Choroid plexus epithelial cell (primary cell): ENCODE results near the gene GSG1L2.

ENCODE experiments used
- DNase-seq: peaks from one replicate; pipeline ENCODE4 v3.0.0-alpha.2; 2010; ENCODE audit warnings: low read depth
- H3K4me3 ChIP-seq: 2 replicates; pipeline ENCODE4 v1.5.1; 2011; ENCODE audit warnings: low read depth, mild to moderate bottlenecking, control low read depth, low read length, moderate library complexity
- TF ChIP-seq, protein P1 (sequence below): conservative IDR thresholded peaks from 2 replicates; pipeline ENCODE4 v1.5.1; 2011; ENCODE audit warnings: low read depth, mild to moderate bottlenecking, control low read depth, inconsistent platforms, low read length, moderate library complexity

Gene GSG1L2

DNA sequence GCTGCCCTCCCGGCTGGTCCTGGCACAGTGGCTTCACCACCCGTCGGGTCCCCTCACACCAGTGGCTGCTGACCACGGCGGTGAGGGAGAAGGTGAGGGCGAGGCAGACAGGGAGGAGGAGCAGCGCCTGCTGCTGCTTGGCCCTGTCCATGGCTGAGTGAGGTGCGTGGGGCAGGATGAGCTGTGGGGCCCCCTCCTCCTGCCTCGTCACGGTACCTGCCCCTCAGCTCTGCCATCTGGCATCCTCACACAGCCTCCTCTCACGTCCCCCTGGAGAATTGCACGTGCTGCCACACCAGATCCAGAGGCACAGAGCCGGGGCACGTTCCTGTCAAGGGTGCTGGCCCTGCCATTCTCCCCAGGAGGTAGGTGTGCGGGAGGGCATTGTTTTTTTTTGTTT lies at the start of gene GSG1L2:
Gene GSG1L2, minus strand, starts transcription at position 159 of the 400 bp plus-strand sequence. Its CDS starts 8 bp downstream, at position 151.
- H3K4me3 ChIP-seq, result no peak within 1 kb of the TSS
- TF ChIP-seq, protein P1, sequence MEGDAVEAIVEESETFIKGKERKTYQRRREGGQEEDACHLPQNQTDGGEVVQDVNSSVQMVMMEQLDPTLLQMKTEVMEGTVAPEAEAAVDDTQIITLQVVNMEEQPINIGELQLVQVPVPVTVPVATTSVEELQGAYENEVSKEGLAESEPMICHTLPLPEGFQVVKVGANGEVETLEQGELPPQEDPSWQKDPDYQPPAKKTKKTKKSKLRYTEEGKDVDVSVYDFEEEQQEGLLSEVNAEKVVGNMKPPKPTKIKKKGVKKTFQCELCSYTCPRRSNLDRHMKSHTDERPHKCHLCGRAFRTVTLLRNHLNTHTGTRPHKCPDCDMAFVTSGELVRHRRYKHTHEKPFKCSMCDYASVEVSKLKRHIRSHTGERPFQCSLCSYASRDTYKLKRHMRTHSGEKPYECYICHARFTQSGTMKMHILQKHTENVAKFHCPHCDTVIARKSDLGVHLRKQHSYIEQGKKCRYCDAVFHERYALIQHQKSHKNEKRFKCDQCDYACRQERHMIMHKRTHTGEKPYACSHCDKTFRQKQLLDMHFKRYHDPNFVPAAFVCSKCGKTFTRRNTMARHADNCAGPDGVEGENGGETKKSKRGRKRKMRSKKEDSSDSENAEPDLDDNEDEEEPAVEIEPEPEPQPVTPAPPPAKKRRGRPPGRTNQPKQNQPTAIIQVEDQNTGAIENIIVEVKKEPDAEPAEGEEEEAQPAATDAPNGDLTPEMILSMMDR, result no peak
- no peak for DNase-seq

DNA sequence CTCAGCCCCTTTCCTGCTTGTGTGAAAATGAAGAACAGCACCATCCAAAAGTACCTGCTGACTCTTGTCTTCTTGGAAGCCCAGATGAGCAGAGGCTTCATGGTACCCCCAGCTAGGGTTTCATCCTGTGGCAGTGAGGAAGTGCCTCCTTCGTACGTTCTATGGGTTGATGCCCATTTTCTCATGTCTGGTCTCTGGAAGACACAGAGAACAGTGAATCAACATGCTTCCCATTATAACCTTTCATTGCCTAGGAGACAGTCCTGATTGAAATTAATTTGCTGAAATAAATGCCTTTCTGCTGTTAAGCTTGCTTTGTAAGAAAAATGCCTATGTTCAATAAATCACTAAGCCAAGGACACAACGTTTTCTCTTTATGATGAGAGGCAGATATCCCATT lies 46.7 kb upstream of the GSG1L2 start:
- DNase-seq, result no peak
- no peak overlapping the region for H3K4me3 ChIP-seq
- TF ChIP-seq, protein P1, result no peak

DNA sequence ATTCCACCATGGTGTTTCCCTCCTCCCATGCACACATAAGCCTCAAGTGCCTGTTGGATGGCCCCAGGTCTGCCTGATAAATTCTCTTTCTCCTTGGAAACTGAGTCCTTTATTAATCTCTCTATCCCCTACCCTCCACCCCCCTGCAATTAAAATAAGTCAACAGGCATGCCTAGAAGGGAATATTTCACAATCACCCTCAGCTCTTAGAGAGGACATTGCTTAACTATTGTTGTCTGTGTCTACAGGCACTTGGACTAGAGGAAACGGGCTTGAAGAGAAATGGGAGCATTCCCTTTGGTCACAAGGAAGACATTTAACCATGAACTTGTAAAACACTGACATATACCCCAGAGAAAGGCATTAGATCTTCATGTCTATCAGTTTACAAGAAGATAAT lies 43.7 kb upstream of the GSG1L2 start:
- TF ChIP-seq, protein P1, result no peak
- peak; percentile 46 for DNase-seq
- H3K4me3 ChIP-seq, result no peak overlapping the region

DNA sequence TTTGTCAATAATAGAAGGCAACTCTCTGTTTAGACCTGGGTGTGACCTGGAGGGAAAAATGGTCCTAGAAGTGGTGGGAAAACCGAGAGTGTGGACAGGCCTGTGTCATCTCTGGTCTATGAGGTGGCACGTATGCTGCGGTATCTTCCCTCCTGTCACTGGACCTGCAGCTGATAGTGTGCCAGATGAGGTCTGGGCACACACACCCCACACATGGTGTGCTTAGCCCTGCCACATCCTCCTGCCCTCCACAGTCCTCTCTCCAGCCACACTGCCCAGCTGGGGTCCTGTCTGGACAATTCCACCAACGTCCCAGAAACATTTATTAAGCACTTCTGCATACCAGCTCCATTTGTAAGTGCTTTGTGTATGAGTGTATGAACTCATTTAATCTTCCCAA lies 41.1 kb upstream of the GSG1L2 start:
- DNase-seq, result no peak
- no peak overlapping the region for H3K4me3 ChIP-seq
- TF ChIP-seq, protein P1, result no peak

DNA sequence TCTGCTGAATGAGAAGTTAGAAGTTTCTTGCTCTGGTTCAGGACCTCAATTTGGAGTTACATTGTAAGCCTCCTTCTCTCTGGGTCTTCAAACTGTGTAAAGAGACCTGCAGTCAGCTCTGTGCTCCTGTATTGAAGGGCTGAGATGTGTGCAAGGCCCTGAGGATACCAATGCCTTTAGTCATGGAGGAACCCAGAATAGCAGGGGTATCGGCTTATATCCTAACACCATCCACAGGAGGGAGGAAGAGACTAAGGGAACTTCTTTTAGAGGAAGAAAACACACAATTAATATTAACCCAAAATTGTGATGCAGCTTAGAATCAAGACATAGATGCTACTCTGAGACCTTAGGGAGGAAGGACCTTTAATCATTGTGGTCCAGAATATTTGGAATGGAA lies 40.3 kb upstream of the GSG1L2 start:
- no peak for DNase-seq
- no peak overlapping the region for H3K4me3 ChIP-seq
- TF ChIP-seq, protein P1, result no peak

DNA sequence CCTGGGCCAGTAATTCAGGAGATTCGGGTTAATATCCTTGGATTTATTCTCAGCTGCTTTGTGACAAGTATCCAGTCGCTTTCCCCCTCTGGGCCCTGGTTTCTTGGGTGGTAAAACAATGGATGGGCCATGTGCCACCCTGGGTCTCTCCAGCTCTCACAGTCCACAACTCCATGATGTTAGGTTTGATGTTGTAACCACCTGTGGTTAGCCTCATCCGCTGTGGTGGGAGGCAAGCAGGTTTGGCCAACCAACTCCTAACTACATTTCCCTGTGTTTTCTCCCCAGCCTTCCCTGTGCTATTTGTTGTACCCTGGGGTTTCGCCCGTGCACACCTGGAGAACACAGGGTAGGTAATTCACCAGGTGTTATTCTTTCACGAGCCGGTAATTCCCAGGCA lies 39.0 kb upstream of the GSG1L2 start:
- DNase-seq, result no peak
- no peak overlapping the region for H3K4me3 ChIP-seq
- TF ChIP-seq, protein P1, result no peak

DNA sequence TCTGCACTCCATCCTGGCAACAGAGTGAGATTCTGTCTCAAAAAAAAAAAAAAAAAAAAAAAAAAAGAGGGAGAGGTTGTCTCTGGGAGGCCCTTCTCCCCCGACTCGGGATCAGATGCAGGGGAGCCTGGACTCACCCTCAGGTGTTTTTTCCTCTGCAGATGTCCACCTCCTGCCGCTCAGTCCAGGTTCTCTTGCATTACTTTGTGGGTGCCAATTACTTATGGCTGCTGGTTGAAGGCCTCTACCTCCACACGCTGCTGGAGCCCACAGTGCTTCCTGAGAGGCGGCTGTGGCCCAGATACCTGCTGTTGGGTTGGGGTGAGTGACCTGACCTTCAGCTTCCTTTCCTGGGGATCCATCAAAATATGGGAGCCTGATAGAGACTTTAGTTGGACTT lies 37.9 kb upstream of the GSG1L2 start:
- H3K4me3 ChIP-seq, result no peak overlapping the region
- no peak for DNase-seq
- TF ChIP-seq, protein P1, result no peak
